HG03439 (cell line): ENCODE data around the gene MTR.

Source experiments
- ATAC-seq: cut with Tn5 transposase; IDR thresholded peaks from one replicate; pipeline ENCODE4 v1.9.1; 2021; ENCODE audit warnings: mild to moderate bottlenecking, moderate library complexity; ENCODE audit not compliant: unreplicated experiment

Gene MTR

DNA sequence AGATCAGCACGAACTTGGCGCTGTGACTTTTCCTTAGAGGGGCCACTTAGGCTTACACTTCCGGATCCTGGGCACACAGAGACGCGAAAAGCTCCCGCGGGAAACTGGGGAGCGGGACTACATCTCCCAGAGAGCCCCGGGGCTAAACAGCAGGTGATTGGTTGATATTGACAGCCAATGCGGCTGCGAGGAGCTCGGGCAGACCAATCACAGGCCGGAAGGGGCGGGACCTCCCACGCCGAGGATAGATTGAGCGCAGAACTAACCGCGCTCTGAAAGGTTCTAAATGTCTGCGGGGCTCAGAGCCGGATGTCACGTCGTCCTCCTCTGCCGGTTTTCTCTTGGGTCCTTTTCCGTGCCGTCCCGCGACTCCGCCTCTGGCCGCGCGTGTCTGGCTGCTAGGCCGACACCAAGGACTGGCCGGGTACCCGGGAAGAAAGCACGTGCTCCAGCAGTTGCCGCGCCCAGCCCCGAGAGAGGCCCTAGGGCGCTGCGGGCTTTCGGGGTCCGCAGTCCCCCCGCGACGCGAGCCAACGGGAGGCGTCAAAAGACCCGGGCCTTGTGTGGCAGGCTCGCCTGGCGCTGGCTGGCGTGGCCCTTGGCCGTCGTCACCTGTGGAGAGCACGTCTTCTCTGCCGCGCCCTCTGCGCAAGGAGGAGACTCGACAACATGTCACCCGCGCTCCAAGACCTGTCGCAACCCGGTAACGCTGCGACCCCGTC, at the start of gene MTR:
MTR (plus strand) TSS at position 258 of the 722 bp plus-strand sequence; CDS start at position 670, 412 bp downstream.
- ATAC-seq: peak; percentile 99

DNA sequence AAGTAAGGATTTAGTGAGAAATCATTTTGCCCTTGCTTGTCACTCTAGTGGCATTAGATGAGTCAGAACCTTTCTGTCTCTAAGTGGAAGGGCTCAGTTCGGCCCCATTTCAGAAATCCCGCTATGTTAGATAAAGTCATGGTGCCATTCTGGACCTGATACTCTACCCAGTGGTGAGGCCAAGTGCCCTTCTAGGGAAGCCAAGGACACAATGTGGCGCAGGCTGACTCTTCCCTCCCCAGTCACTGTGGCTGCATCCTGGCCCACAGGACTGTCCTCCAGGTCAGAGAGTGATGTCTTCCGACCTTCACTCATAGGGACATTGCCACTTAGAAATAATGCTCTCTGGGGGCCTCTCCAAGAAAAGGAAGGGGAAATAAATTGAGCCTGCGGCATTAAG, 48.3 kb upstream of the MTR start:
- no peak for ATAC-seq

DNA sequence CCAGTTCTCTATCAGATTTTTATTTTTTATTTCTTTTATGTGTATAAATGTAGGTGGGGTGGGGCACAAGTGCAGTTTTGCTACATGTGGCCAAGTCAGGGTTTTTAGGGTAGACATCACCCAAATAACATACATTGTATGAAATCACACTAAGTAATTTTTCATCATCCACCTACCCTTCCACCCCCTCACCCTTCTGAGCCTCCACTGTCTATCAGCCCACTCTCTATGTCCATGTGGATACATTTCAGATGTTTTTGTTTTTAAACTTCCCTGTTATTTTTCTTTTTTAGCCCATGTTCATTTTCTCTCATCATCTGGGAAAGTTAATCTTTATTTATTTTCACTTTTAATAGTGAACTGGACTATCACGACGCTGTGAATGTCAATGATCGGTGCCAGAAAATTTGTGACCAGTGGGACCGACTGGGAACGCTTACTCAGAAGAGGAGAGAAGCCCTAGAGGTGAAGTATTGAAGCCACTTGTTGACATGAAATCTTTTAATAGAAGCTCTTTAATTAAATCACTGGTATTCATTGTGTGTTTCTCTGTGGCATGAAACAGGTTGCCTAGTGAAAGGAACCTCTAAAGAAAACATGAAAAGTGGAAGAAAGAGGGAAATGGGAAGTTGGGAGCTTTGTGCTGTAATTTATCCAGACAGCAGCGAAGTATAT, 47.6 kb upstream of the MTR start:
- no peak for ATAC-seq

DNA sequence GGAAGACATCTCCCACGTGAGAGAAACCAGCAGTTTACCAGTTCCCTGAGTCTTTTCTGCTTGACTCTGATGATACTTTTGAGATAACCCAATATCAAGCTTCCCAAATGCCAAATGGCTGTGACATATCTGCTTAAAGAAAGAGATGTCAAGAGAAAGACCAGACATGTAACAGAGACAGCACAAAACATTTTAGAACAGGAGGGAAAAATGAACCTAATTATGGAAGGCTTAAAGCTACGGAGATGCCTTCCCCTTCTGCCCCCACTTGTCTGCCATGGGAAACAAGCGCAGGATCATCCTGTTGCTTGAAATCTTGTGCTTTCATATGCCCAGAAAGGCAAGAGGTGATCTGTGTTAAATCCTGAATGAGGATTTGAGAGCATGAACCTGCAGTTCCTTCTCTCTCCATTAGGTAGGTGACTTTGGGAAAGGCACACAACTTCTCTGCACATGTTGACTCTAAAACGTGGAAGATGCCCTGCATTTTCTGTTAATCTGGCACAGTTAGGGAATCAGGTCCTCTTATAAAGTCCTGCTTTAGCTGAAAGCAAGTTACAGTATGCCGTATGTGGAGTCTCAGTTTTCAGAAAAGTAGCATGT, 46.7 kb upstream of the MTR start:
- no peak for ATAC-seq

DNA sequence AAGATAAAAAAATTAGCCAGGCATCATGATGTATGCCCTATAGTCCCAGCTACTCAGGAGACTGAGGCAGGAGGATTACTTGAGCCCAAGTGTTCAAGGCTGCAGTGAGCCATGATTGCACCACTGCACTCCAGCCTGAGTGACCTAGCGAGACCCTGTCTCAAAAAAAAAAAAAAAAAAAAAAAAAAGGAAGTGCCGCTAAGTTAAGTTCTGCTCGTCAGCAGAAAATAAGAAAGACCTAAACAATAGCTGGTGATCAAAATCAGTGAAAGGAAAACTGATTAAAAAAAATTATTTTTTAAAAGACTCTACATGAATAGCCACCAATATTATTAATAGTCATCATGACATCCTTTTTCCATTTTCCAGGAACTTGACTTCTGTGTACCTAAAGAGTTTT, 44.2 kb upstream of the MTR start:
- ATAC-seq: no peak

DNA sequence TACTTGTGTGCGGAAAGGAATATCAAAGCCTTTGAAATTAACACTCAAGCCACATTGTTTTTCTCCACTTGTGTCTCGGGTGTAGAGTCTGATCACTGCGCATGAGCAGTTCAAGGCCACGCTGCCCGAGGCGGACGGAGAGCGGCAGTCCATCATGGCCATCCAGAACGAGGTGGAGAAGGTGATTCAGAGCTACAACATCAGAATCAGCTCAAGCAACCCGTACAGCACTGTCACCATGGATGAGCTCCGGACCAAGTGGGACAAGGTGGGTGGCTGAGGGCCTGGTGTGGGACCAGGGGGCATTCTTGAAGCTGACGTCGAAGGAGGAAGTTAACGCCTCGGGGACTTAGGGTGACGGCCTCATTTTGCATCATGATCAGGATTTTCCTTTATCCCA, 43.7 kb upstream of the MTR start:
- ATAC-seq: no peak

DNA sequence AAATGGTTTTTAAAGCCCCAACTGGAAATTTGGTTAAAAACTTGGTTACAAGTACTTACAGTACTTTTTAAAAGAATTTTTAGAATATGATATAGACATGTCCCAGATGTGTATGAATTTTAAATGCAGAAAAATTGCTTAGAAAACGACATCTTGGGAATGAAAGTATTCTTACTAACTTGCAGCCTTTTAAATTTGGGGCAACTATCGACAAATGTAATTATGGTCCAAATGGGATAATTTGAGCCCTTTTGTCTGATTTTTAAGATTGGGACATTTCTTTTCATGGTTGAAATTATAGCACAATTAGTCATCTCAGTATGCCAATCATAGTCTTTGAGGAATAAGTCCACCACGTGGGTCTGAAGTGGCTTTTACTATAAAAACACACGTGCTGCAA, 43.2 kb upstream of the MTR start:
- ATAC-seq: no peak

DNA sequence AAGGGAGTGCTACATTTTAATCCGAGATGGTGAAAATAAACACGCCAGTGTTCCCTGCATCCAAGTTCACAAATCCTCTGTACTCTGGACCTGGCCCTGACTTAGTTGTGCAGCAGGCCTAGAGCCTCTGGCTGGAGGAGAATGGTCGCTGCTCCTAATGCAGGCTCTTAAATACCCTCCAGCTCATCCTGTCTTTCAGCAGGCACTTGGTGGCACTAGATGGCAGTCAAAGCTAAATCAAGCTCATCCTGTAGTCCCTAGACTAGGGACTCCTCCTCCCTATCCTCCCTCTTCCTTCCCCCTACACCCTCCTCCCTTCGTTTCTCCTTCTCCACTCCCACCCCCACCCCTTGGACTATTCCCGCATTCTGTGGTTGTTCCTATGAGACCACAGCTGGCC, 41.6 kb upstream of the MTR start:
- ATAC-seq: no peak

DNA sequence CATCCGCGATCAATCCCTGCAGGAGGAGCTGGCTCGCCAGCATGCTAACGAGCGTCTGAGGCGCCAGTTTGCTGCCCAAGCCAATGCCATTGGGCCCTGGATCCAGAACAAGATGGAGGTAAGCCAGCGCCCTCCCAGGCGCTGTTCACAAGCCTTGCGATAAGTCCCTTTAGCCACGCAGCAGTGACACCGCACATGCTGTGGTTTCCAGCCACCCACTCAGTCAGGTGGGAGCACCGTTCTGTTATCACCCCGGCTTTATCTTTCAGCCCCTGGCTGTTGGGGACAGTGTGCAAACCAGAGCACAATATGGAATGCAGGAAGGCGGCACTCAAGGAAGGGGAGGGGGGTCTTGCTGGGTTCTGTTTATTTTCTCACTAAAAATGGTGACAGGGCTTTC, 41.1 kb upstream of the MTR start:
- no peak for ATAC-seq

DNA sequence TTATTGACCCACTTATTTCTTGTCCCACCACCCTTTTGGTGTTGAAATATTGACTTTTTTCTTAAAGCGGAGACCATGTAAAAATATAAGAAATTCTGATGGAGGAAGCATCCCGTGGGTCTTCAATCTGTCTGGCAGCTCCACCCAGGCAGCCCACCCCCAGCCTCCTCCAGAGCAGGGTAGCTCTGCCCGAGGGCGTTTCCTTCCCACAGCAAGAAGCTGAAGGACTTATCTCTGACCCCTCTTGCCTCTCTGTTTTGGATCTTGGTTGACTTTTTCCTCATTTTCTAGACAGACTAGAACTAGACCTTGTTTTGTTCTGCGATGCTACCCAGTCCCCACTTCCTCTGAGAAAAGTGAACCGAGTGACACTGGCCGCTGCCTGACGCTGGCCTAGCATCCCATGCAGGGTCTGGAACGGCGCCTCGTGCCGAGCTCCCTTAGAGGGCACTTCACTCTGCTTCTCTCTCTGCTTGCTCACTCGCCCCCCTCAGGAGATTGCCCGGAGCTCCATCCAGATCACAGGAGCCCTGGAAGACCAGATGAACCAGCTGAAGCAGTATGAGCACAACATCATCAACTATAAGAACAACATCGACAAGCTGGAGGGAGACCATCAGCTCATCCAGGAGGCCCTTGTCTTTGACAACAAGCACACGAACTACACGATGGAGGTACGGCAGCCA, 40.4 kb upstream of the MTR start:
- no peak for ATAC-seq

DNA sequence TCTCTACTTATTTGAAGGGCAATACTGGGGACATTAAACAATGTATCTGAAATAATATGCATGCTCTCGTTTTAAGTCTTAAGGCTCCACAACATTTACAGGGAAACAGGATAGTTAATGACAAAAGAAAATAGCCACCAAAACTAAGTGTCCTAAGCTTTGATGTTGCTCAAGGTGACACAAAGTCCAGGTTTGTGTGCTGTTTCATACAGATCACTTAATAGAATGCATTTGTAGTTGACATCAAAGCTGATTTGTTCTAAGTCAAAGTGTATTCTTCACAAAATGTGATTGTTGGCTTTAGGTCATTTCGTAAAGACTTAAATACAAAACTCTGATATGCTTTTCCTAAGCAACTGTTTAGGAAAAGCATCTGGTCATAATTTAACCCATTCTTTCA, 37.5 kb upstream of the MTR start:
- no peak for ATAC-seq

DNA sequence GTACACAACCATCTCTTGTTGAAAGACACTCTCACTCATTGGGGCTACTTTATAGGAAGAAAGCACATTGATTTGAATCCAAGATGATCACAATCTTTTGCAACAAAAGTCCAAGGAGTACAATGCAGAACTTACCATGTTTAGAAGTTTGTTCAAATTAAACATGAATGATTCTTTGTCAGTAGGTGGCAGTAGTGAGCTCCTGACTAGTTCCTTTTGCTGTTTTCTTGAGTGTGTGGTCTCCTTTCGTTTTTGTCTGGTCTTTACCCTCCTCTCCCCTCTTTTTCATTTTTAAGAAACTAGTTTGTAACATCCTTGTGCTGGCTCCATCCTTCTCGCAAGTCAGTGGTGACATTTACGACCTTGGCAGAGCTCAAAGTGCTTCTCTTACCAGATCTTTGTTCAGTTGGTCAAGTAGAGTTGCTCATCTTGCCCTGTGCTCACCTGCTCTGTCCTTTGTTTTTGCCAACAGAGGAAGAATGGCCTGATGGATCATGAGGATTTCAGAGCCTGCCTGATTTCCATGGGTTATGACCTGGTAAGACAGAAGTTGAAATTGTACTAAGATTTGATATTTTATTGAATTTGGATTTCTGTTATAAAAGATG, 35.7 kb upstream of the MTR start:
- ATAC-seq: no peak

DNA sequence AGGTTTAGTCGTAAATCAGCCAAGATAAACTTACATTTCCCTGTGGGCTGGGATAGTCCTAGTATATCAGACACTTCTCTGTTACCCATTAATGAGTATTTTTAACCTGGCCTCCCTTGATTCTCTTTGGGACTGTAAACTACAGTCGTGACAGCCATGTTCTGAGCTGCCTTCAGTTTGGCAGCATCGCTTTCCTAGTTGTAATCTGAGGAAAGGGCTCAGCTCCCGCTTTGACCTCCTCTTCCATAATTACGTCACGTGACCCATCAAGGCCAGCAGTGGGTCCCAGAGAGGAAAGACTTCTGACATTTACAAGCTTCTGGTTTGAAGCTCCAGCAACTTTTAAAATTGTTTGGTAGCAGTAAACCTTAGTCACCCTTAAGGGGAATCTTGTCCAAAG, 34.6 kb upstream of the MTR start:
- no peak for ATAC-seq

DNA sequence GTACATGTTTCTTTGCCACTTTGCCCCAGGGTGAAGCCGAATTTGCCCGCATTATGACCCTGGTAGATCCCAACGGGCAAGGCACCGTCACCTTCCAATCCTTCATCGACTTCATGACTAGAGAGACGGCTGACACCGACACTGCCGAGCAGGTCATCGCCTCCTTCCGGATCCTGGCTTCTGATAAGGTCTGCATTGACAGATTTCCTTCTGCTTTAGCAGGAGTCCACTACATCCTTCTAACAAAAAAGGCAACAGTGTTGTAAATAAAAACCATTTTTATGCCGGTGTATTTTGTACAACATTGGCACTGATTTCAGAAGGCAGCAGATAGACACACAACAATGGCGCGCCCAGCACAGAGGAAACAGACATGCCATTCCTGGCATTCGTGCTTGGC, 34.1 kb upstream of the MTR start:
- ATAC-seq: no peak

DNA sequence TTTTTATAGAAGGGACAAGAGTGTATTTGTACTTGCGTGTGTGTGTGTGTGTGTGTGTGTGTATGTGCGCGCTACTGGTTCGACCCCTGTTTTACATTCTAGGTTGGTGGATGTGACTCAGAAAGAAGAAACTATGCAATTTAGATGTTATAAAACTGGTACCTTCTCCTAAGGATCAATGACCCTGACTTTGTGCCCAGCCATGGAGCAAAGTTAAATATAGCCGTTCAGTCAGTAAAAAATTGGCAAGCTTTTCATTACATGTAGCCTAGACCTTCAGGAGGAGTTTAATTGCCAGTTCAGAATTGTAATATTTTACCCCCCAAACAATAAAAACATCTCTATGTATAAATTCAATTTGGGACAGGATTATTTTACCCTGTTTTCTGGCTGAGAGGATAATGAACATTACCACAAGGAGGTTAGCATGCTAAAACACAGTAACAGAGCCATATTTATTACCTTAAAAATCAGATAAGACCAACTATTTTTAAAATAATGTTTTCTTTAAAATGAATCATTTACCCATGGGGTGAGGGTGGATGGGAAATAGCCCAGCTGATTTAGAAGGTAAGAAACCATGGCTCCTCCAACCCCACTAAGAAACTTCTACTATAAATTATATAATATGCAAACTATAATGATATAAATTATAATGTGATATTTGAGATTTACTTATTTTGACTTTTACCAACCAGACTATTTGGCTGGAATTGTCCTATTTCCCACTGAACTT, 33.5 kb upstream of the MTR start:
- ATAC-seq: no peak

DNA sequence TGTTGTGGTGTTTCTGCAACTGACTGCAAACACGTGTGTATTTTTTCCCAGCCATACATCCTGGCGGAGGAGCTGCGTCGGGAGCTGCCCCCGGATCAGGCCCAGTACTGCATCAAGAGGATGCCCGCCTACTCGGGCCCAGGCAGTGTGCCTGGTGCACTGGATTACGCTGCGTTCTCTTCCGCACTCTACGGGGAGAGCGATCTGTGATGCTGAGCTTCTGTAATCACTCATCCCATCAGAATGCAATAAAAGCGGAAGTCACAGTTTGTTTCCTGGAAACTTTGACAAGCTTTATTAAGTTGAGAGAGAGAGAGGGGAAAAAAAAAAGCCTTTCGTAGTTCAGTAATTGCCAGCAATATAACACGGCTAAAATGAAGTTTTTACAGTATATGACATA, 32.7 kb upstream of the MTR start:
- no peak for ATAC-seq

DNA sequence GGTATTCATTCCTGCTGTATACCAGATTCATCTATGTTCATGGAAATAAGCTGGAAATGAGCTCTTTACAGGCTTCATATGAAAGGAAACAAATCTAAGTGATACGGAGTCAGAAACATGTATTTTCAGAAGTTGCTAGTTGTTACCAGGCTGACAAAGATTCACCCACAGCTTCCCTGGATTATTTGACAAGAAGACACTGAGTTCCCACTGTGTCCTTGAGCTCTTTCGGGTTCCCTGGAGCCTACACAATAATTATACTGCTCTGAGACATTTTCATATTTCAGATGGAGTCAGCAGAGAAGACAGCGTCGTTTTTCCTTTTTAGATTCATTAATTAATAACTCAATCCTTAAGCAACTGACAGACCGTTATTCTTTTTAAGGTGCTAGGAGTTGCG, 29.3 kb upstream of the MTR start:
- ATAC-seq: no peak

DNA sequence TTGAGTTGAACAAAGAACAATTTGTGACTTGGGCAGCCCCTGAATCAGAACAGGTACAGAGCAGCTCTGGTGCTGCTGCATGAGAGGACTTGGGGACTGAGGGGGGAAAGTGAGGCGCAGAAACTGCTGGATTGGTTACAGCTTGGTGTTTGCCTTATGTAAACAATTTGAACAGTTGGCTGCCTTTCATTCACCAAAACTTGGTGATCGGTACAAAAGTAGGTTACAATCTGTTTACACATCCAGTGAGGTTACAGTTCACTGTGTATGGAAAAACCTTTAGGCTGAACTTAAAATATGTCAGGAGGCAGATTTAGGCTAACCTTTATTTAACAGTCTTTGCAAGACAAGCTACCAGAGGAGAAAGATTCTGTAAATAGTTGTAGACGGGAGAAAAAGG, 28.6 kb upstream of the MTR start:
- ATAC-seq: no peak

DNA sequence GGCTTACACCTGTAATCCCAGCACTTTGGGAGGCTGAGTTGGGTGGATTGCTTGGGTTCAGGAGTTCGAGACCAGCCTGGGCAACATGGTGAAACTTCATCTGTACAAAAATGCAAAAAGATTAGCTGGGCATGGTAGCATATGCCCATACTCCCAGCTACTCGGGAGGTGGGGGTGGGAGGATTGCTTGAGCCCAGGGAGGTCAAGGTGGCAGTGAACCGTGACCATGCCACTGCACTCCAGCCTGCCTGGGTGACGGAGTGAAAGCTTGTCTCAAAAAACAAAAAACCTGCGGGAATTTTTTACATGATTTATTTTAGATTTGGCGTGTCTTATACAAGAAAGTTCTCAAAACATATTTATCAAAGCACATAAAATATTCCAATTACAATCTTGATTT, 27.8 kb upstream of the MTR start:
- ATAC-seq: no peak

DNA sequence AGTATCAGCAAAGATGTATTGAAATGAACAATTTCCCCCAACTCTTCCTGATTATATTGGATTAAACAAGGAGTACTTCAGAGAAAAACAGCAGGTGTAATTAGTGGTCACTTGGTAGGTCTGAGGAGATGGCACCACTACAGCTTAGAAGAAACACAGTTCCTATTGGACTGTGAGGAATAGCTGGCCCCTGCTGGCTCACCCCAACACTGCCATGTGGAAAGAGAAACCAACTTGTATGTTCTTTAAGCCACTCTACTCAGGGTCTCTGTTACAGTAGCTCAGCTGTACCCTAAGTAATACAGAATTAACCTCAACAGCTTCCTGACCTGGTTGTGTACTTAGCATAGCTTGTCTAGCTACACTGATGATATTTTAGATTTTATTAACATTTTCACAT, 26.5 kb upstream of the MTR start:
- ATAC-seq: no peak

DNA sequence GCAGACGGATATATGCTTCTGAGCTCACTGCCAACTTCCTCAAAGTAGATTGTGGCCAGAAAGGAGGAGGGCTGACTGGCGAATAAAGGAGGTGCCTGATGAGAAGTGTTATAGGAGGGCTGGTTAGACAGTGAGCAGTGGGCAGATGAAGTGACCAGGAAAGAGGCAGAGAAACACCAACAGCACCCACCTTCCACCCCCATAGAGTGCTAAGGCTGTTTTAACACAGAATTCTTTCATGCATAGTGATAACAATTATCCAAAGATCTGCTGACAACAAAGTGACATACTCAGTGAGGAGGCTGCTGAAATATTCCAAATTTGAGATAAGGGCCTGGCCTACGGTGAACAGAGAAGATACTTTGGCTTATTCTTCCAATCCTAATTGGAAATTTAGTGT, 21.2 kb upstream of the MTR start:
- no peak for ATAC-seq
